RKO (cell line): ENCODE measurements around the gene CBX3.
A peak's percentile ranks its signal among the peaks of the same experiment; 100 is the strongest.
"Not testable (repeated sequence)": the region's sequence is repeated elsewhere in the genome, so short reads cannot be mapped to it uniquely, and the experiment has no call there.

Source experiments
- DNase-seq: peaks from one replicate; pipeline ENCODE4 v3.0.0-alpha.2; 2016; ENCODE audit warnings: low spot score

Gene CBX3

DNA sequence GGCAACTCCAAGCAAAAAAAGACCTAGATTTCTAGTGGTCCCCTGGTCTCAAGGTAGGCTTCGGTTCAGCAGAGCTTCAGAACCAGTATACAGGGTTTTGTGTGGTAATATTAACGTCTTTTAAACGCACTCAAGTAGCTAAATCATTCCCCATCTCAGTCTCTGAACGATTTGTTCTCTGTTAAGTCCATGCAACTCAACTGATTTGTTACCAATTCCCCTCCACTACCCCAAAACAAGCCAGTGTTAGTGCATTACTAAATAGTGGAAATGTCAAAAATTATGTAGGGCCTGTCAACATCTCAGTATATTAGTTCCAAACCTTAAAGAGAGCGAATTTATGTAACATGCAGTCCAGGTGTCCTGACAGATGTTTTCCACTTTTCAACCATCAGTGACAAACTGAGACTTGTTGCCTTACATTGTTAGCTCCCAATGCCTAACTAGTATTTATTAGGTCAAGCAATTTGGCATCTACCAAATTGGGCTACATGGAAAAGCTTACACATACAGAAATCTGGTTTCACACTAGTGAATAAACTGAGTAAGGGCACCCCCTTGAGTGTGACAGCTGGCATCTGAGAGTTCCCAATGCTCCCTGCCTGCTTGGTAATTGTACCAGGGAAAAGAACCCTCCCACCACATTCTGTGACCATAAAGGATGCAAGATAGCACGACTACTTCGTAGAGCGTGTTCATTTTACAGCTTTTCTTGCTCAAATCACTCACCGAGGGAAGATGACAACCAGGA, 13.2 kb upstream of the CBX3 start:
- no peak for DNase-seq

DNA sequence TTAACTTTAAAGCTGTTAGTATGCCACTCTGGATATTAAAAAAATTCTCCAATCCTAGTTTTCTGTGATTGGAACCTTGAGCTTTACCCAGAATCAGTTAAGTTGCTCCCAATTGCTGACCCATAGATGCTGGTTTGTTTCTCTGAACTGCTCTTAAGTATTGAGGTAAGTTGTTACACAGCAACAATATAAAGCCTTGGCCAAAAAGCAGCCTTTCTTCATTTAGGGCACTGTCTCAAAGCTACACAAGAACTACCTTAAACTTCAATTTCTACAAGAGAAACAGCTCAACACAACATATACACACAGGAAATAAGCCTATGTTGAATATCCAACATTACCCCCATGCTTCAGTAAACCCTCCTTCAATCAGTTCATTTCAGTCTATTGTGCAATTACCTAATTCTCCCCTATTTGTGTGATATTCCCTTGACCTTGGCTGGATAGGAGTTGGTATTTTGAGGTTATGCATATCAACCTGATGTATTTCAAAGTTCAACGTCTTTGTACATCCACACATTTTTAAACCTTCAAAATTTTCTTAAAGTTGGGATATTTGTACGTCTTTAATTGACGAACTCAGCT, 12.5 kb upstream of the CBX3 start:
- DNase-seq, result no peak

- no peak for DNase-seq
Observed at GRCh38 chr7:26189697-26190096, 11.8 kb upstream of the CBX3 start.

DNA sequence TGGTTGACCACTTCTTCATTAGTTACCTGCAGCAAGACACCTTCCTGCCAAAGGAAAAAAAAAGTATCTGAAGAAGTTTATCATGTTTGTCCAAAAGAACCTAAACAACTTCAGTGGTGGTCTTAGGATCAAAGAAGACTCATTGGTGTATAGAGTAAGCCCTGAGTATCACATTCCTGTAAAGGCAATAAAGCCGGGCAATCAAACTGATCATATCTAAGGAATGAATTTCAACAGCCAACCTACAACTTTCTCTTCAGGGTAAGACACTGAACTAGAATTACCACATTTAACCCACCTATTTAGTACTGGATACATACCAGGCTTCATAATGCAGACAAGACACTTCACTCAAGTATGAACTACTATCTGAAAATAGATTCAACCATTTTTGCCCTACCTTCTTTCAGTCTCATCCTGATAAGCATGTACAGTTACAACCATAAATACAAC, 11.1 kb upstream of the CBX3 start:
- no peak for DNase-seq

DNA sequence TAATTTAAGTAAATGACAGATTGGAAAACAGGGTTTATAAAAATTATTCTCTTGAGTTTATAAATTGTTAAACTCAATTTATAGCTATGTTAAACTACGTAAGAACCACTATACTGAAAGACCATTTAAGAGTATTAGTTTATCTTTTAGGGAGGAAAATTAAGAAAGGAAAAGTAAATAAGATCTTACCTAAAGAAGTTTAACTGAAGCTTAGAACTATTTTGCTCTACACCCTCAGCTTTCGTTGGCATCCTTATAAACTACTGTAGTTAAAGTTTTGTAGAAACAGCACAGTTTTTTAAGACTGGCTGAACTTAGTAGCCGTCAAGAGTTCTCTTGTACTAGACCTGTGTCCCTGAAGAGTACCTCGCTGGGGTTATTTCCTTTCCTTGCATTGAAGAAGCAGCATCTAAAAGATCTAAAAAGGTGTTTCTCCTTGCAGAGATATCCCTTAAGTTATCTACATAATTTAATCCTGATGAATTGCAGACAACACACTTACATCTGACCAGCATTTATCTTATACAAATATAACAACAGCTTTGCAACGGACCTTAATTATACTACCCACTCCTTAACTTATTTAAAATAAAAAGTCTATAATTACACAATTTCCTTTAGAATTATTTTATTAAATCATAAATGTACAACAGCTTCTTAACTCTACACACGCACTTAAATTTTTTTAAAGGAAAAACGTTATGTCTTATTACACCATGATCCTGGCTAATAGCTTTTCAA, 10.1 kb upstream of the CBX3 start:
- no peak for DNase-seq

GRCh38 chr7:26191974-26192479, 9.5 kb upstream of the CBX3 start:
- DNase-seq, result no peak

DNA sequence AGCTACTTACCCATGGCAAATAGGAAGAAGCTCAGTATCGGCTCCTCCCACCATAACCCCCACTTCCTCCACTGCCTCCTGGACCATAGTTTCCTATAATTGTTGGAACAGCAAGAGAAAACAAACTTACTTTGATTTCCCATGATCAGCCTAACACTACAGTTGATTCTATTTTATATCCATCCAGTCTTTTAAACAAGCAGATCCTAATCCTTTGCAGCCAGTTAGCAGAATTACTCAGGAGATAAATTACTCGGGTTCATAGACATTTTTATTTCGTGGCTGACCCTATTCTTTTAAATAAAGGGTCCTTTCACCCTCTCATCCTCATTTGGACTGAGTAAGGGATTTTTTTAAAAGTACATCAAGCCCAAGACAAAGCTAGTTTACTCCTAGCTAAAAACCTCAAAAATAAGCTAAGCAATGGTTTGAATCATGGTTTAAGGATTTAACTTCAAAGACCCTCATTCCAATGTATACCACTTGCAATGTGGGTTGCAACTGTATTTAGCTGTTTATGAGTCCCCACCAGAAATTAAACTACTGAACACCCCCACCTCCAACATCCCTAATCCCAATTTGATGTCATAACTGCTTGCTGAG, 9.0 kb upstream of the CBX3 start:
- no peak for DNase-seq

DNA sequence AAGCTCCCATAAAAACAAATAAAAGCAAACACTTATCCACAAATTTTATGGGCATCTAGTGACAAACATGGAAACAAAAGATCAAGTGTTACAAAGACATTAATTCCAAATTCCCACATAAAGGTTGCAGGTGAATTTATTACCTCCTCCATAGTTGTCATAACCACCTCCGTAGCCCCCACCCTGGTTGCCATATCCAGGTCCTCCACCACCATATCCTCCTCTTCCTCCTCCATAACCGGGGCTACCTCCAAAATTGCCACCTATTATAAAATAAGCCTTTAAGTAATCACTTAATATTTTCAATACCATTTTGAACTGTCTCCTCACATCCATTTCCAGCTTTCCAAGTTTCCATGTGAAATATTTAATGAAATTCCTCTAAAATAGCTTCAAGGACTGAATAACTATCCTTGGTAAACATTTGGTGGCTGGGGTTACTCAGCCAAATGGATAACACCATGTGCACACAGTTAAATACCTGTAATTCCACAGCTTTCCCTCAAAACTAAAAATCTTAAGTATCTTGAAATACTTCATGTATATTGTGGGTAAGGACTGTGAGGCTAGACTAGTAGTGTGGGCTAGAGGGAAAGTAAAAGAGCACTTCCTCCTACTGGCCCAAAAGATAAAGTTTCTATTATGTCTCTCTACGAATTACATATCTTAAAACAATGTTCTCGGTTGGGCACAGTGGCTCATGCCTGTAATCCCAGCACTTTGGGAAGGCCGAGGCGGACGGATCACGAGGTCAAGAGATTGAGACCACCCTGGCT, 7.9 kb upstream of the CBX3 start:
- DNase-seq, result no peak

DNA sequence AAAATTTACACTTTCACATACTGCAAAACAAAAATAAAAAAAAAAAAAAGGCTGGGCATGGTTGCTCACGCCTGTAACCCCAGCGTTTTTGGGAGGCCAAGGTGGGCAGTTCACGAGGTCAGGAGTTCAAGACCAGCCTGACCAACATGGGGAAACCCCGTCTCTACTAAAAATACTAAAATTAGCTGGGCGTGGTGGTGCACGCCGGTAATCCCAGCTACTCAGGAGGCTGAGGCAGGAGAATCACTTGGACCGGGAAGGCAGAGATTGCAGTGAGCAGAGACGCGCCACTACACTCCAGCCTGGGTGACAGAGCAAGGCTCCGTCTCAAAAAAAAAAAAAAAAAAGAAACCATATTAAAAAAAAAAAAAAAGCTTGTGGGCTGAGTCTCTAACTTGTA, 6.8 kb upstream of the CBX3 start:
- DNase-seq, result not testable (repeated sequence)

- no peak for DNase-seq
Observed at GRCh38 chr7:26195182-26195581, 6.4 kb upstream of the CBX3 start.

- DNase-seq, result no peak
Observed at GRCh38 chr7:26195867-26196657, 5.5 kb upstream of the CBX3 start.

DNA sequence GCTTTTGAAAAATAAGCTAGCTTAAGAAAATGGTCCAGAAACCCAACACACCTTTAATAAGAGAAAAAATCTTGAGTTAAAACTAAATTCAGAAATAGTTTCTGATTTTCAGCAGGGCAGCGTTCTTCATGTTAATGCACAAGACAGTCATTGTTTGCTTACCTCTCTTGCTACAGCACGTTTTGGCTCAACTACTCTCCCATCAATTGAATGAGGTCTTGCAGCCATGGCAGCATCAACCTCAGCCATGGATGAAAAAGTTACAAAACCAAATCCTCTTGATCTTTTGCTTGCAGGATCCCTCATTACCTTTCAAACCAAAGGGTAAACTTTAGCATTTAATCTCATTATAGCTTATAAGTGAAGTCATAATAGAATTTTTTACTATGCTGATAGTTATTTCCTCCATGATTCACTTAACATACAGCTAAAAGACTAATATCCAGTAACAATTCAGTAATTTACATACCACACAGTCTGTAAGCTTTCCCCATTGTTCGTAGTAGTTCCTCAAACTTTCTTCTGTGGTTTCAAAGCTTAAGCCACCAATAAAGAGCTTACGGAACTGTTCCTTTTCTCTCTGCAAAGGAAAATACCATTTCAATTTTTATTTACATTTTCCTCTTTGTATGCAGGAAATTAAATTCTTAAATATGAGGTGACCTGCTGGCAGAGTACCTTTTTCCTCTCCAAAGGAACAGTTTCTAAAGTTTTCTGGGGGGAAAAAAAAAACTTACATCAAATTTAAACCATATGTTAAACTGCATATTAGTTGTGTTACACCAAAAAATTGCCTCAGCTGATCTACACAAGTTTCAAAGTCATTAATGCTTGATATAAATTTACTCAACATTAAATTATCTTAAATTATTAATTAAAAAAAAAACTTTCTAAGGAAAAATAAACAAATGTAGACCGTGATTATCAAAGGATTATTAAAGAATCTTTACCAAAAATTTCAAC, 4.1 kb upstream of the CBX3 start:
- peak; percentile 45 for DNase-seq

DNA sequence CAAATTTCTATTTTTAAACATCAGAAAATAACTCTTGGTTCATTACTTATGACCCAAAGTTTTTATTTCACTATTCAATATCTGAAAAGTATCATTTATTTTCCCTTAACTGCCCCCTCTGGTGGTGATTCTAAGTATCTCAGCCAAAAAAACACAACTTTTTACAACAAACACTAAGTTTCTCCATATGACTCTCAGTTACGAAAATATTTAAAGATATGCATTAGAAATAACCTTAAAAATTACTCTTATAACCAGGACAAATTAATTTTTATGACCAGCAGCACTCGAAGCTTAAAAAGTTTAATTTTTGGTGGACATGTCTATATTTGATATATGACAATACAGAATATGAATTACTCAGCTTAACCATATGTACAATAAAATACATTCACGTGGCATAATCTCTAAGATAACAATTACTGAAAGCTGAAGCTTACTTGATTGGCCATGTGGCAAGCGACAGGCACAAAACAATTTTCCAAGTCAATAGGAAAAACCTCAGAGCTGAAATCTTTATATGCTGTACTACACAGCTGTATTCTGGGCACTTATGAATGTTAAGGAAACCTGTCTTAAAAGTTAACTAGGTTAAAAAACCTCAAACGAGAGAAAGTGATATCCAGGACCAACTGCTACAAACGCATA, 3.3 kb upstream of the CBX3 start:
- peak; percentile 59 for DNase-seq

- DNase-seq, result no peak
Observed at GRCh38 chr7:26198781-26199169, 2.8 kb upstream of the CBX3 start.

DNA sequence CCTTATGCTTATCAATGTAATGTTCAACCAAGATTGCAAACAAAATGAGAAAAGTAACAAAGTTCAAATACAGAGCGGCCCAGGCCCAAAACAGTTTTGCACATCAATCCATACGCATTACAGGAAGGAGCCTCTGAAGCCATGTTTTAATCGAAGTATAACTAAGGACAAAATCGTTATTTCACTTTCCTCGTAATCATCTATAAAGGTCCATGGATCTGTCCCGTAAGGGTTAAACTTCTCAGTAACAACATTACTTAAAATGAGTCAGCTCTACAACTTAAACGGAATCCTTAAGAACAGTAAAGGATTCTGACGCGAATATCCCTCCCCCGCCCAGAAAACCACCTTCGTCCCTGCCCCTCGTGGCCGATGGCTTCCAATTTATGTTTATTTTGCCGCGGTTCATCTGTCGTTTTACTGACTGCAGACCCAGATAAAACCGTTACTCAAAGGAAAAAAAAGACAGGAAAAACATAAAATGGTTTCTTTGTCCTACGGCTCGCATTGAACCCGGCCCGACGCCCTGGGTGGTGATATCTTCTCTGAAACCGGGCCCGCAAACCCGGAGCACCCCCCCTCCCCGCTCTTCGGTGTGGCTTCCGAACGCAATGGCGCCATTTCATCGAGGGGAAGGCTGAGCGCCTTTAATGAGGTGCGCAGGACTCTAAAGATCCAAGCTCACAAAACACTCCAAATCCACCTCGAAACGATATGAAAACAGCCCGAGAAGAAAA, 2.1 kb upstream of the CBX3 start:
- DNase-seq, result peak; percentile 74

DNA sequence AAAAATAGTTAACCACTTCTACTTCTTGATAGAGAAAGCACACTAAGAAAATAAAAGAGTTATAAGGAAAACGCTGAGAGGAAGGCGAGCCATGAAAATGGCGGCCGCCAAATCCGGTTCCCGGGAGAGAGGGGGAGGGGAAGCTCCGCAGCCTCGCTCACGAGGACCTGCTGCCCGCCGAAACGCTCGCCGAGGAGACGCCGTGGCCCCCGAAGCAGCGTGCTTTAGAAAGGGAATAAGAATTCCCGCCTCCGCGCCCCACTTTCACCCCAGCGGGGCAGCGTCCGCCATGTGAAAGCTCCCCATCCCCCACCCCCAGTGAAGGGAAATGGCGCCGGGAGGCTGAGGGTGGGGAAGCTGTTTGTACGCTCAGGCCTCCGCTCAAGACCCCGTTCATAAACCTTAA, 1.5 kb upstream of the CBX3 start:
- peak; percentile 52 for DNase-seq

DNA sequence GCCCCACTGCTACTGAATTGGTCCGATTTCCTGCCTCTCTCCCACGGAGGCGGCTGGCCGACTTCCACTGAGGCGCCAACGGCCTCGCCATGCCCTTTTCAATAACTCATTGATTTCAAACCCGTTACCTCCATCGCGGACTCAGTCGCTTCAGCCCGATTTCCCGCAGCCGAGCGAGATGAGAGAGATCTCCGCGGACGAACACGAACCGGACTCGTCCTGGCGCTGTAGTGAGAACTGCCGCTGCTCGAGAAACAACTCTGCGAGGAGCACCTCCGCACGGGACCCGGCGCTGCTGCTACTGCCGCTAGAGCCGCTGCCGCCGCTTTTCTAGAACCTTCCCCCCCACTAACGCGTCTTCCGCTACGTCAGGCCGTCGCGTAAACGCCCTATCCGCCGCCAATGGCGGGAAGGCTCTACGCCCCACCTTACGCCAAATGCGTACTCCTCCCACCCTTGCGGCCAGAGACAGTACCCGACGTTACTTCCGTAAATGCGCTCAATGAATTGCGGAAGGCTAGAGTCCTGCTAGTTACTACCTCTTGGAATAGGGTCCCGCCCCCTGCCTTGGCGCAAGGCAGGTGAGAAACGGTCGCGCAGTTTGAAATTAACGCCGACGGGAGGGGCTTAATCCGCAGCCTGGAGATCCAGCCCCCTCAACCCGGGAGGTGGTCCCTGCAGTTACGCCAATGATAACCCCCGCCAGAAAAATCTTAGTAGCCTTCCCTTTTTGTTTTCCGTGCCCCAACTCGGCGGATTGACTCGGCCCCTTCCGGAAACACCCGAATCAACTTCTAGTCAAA, 900 bp upstream of the CBX3 start, which contains the start of gene HNRNPA2B1:
Gene HNRNPA2B1 (minus strand): TSS at position 303 of the 803 bp plus-strand sequence. CDS start 169 bp downstream, at position 134.
- DNase-seq, result peak; percentile 95
